Ramos (cell line): ENCODE results near the gene COMMD8.
"Not testable (repeated sequence)": the region's sequence is repeated elsewhere in the genome, so short reads cannot be mapped to it uniquely, and the experiment has no call there.

Source experiments
- in situ Hi-C: fragments of 300-500 bp; cut with MboI; formaldehyde crosslinking; loops from one replicate; pipeline ENCODE4 v1.14.3; 2022; ENCODE audit warnings: low sequenced_read_pairs; ENCODE audit not compliant: unreplicated experiment

The COMMD8 gene

DNA sequence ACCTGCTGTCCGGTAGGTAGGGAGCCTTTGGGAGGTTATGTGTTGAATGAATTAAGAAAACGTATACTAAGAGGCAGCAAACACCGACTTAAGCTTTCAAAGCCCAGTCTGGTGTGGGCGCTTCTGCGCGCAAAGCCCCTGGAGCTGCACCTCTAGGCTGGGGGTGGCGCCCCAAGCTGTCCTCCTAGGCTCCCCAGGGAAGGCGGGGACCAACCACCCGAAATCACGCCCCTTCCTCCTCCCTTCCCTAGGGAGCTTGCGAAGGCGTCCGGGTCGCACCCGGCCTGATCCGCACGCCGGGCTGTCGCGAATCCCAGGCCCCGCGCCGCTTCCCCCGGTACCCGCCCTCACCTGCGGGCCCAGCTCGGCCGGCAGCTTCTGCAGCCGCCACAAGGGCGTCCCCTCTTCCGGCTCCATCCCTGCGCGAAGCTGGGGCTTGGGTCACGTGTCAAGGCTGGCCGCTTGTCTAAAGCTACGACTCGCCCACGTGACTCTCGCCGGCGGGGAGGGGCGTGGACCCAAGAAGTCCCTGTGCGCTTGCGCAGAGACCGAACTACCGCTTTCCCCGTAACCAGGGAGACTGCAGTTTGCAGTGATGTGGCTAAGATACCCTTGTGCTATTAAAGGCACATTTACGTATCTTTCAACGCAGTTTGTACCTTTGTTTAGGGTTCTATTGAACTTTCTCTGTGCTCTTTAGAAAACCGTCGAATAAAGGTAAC lies at the start of gene COMMD8:
Gene COMMD8, minus strand, starts transcription at position 468 of the 722 bp plus-strand sequence. Its CDS starts 51 bp downstream, at position 417.
- in situ Hi-C loops, result no loop called here

- in situ Hi-C loops, result no loop called here
Measured at GRCh38 chr4:47510506-47511143, 47.1 kb upstream of the COMMD8 start.

DNA sequence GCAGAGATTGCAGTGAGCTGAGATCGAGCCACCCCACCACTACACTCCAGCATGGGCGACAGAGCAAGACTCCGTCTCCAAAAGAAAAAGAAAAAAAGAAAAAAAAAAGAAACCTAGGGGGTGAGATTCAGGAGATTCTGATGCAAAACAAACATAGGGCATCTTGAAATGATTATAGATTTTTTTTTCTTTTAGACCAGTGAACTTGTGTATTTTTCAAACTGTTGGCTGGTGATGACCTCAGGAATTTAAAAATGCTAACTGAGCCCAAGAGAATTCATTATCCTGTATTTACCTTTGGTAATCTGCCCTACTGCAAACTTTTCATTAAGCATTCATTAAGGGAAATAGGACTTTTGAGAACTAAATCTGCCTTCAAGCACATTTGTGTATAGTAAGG lies 42.2 kb upstream of the COMMD8 start:
- in situ Hi-C loops, result no loop called here

GRCh38 chr4:47505147-47505546 lies 41.6 kb upstream of the COMMD8 start:
- in situ Hi-C loops, result no loop called here

- in situ Hi-C loops, result no loop called here
Measured at GRCh38 chr4:47500776-47501175, 37.3 kb upstream of the COMMD8 start.

- in situ Hi-C loops, result no loop called here
Measured at GRCh38 chr4:47499700-47500099, 36.2 kb upstream of the COMMD8 start.

- in situ Hi-C loops, result no loop called here
Measured at GRCh38 chr4:47498899-47499298, 35.4 kb upstream of the COMMD8 start.

DNA sequence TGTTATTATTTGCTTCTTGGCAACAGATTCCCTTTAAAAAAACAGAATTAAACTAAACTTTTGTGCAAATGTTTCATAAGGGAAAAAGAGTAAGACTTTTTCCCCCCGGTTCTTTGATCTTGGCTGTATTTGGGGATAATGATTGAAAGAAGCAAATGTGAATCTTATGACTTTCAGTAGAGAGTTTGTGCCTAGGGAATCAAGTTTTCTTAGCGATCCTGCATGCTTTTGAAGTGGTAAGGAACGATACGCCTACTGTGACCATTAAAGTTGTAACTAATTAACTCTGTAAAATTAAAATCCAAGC lies 30.6 kb upstream of the COMMD8 start:
- in situ Hi-C loops, result no loop called here

DNA sequence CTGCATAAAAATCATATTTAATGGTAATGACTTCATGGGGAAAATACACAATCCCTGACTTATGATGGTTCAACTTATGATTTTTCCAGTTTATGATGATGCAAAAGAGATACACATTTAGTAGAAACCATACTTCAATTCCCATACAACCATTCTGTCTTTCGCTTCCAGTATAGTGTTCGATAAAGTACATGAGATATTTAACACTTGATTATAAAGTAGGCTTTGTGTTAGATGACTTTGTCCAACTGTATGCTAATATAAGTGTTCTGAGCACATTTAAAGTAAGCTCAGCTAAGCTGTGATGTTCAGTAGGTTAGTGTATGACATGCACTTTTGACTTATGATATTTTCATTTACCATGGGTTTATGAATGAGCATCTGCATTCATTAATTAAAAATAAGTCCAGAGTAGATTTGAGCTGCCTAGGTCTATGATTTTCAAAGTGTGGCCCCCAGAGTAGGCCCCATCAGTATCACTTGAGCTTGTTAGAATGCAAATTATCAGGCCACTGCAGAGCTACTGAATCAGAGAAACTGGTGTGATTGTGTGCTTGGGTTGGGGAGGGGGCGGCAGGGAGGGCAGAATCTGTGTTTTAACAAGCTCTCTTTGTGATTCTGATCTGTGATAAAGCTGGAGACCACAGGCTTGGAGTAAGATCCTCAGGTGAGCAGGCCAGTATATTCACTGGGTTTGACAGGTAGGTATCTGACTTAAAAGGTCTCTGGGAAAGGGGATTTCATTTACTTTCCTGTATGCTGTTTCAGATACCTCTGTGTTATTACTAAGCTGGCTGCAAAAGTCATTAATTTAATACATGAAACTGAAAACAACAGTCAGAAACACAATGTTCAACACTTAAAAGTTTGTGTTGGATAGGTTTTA lies 30.0 kb upstream of the COMMD8 start:
- in situ Hi-C loops, result no loop called here

DNA sequence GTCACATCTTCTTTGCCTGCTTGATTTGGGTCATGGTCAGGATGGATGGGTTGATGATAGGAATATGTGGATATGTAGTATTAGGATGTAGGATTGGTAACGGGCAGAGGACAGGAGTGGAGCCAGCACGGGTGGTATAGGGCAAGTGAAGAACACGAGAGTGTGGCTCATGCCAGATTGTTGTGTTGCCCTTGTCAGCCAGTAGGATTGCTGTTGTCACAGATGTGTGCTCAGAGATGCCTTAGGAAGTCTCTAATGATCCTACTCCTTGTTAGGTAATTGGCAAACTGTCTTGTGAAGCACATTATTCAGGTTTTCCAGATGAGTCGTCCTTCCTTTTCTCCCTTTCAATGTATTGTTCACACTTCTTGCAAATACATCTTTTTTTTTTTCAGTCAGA lies 27.0 kb upstream of the COMMD8 start:
- in situ Hi-C loops, result no loop called here

DNA sequence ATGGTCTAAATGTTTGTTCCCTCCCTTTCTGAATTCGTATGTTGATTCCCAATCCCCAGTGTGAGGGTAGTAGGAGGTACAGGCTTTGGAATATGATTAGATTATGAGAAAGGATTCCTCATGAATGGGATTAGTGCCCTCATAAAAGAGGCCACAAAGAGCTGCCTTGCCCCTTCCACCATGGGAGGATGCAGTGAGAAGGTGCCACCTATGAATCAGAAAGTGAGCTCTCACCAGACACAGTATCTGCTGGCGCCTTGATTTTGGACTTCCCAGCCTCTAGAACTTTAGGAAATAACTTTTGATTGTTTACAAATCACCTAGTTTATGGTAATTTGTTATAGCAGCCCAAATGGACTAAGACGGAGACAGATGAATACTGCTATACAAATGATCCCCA lies 25.2 kb upstream of the COMMD8 start:
- in situ Hi-C loops, result no loop called here

- in situ Hi-C loops, result not testable (repeated sequence)
Measured at GRCh38 chr4:47486727-47487126, 23.2 kb upstream of the COMMD8 start.

GRCh38 chr4:47486231-47486673 lies 22.8 kb upstream of the COMMD8 start:
- in situ Hi-C loops, result no loop called here

- in situ Hi-C loops, result no loop called here
Measured at GRCh38 chr4:47485768-47486167, 22.3 kb upstream of the COMMD8 start.

- in situ Hi-C loops, result no loop called here
Measured at GRCh38 chr4:47485047-47485692, 21.7 kb upstream of the COMMD8 start, which contains the start of gene ATP10D. Gene ATP10D (plus strand): TSS chr4:47485275. CDS start chr4:47512541, 27,266 bp downstream.

GRCh38 chr4:47484168-47484567 lies 20.7 kb upstream of the COMMD8 start:
- in situ Hi-C loops, result no loop called here

- in situ Hi-C loops, result no loop called here
Measured at GRCh38 chr4:47483745-47484144, 20.2 kb upstream of the COMMD8 start.

DNA sequence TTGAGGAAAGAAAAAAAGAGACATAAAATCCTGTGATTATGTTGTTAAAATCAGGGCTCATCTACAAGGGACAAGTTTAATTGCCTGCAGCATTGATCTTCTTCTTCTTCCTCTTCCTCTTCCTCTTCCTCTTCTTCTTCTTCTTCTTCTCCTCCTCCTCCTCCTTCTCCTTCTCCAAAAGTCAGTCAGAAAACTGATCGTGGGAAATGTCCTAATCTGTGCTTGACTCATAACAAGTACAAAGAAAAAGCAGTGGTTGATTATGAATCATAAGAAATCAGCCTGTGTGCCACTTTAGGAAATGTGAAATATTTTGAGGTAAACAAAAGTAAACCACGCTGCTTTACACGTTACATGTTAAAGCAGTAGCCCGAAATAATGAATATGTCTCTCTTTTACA lies 18.8 kb upstream of the COMMD8 start:
- in situ Hi-C loops, result no loop called here

GRCh38 chr4:47478804-47479203 lies 15.3 kb upstream of the COMMD8 start:
- in situ Hi-C loops, result no loop called here

DNA sequence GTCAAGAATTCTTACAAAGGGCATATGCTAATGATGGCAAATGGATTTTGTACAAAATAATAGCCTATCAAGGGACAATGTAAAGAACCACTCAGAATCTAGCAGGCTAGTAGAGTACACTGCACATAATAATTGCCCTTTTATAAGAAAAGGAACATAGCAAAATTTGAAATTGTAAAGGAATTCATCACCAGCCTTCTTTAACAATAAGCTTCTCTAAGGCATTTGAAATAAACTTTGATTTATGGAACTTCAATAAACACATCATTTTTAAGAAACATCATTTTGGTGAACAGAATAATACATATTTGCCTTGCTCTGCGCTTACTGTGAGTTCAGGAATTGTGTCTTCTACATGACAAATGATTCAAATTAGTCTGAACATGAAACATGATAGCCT lies 11.9 kb upstream of the COMMD8 start:
- in situ Hi-C loops, result no loop called here

- in situ Hi-C loops, result no loop called here
Measured at GRCh38 chr4:47474799-47475198, 11.3 kb upstream of the COMMD8 start.
